Measurements from ENCODE around the gene CRIP3.
"Not testable (repeated sequence)": the region's sequence is repeated elsewhere in the genome, so short reads cannot be mapped to it uniquely, and the experiment has no call there.

Gene CRIP3

DNA sequence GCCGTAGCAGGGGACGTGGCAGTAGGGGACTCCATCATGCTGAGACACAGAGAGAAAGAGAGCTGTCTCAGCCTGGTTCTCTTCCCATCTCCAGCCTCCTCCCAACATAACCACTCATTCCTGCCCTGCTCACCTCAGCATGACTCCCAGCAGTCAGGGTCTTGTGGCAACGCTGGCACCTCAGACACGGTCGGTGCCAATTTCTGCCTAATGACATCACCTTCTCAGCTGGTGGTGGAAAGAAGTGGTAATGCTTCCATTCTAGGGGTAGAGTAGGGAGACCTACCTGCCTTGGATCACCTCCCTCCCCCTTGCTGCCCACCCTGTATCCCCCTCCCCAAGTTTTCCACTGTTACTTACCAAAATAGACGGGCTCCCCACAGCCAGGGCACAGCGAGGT is 2.5 kb downstream of the CRIP3 start:
- DNase-seq (ENCODE audit: low read depth): no peak

- DNase-seq (ENCODE audit: low read depth): no peak
Observed at GRCh38 chr6:43304882-43305281, 3.7 kb downstream of the CRIP3 start.

DNA sequence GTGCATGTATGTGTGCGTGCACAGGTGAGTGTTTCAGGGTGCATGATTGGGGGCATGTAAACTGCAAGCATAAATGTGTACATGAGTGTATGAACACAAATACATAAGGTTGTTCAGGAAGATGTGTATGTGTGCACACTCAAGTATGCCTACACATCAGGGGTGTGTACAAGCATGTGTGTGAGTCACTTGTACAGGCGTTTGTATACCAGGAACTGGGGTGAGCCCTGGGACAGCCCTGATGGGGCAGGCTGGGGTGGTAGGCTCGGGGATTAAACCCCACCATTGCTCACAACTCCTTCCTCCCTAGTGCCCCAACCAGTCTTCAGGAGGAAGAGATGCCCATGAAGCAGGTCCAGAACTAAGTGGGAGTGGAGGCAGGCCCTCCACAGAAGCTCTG is 4.3 kb downstream of the CRIP3 start:
- DNase-seq (ENCODE audit: low read depth): no peak

DNA sequence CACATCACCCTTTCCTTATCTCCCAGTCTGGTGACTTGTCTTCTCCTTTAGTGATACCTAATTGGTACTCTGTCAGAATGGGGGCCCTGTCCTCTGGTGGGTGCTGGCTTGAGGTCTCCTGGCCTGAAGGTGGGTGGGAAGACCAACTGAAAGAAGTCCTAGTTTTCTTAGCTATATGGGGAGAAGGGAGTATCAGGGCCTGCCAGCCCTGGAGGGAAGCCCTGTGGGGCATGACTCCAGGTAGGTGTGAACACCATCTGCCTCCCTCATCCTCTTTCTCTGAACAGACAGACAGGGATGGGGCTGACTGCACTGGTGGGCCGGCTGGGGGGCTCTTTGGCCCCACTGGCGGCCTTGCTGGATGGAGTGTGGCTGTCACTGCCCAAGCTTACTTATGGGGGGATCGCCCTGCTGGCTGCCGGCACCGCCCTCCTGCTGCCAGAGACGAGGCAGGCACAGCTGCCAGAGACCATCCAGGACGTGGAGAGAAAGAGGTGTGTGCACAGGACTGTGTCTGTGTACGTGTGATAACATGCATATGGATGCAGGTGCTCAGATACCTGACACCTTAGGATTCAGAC is 4.8 kb downstream of the CRIP3 start:
- DNase-seq (ENCODE audit: low read depth): no peak

DNA sequence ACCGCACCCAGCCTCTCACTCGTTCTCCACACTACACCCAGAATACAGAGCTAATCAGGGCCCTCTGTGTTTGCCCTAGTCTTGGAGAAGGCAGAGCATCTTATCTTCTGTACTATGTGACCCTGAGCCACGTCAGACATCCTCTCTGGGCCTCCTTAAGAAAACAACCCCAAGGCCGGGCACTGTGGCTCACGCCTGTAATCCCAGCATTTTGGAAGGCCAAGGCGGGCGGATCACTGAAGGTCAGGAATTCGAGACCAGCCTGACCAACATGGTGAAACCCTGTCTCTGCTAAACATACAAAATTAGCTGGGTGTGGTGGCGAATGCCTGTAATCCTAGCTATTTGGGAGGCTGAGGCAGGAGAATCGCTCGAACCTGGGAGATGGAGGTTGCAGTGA is 5.6 kb downstream of the CRIP3 start:
- not testable (repeated sequence) for DNase-seq (ENCODE audit: low read depth)

- DNase-seq (ENCODE audit: low read depth): no peak
Observed at GRCh38 chr6:43302126-43302525, 6.5 kb downstream of the CRIP3 start.

- no peak for DNase-seq (ENCODE audit: low read depth)
Observed at GRCh38 chr6:43301081-43301870, 7.3 kb downstream of the CRIP3 start.

- DNase-seq (ENCODE audit: low read depth): no peak
Observed at GRCh38 chr6:43299338-43300293, 9.0 kb downstream of the CRIP3 start.

GRCh38 chr6:43298565-43299337 is 9.9 kb downstream of the CRIP3 start:
- no peak for DNase-seq (ENCODE audit: low read depth)

DNA sequence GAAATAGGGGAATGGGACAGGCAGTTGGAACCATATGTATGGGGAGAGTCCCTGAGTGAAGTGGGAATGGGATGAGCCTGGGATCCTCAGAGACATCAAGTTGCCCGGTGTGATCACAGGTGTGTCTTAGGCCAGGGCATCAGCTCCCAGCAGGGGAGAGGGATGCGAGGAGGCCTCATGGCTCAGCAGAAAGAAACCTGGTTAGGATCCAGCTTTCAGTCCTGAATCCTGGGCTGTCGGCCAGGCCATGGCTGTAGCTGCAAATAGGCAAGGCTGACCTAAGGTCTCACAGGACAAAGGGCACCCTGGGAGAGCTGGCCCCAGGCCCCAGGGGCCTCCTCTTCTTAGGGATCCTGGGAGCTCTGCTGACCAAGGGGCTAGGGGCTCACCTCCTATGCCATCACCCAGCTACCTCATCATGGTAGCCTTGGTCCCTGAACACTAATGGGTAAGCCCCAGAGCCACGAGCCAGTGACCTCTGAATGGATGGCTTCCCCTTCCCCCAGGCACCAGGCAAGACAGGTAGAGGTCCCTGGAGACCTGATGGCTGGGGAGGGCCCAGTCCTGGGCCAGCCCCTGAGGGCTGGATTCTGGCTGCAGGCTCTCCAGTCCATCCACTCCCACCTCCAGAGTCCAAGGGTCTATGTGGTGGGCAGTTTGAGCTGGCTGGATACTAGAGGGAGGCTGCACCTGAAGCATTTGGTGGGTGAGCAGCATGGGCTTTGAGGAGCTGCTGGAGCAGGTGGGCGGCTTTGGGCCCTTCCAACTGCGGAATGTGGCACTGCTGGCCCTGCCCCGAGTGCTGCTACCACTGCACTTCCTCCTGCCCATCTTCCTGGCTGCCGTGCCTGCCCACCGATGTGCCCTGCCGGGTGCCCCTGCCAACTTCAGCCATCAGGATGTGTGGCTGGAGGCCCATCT is 10.7 kb downstream of the CRIP3 start, which contains the start of gene SLC22A7:
SLC22A7 (plus strand) TSS at position 617 of the 921 bp plus-strand sequence; CDS start at position 716, 99 bp downstream.
- DNase-seq (ENCODE audit: low read depth): no peak

DNA sequence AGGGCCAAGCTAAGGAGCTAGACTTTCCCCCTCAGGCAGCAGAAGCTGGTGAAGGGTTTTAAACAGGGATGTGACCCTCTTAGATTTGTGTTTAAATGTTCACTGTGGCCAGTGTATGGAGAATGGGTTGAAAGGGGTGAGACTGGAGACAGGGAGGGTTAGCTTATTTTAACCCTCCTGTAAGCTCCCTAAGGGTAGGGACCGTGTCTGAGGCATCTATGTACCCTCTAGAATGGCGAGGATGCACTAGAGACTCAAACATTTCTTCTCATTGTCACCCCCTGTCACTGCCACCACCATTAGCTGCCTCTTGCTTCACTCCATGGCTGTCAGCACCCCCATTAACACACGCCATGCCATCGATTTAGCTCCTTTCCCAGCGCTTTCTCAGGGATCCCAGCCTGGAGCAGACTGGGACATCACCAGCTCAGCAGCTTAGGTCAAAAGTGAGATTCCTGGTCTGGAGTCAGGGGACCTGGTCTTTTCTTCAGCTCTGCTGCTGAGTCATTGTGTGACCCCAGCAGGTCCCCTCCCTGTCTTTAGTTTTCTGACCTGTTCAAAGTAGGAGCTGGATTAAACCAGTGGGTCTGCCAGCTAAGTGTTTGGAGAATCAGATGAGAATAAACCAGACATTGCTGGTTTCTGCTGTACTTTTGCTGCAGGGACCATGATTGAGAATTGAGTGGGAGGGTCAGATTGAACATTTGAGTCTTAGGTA is 11.7 kb downstream of the CRIP3 start:
- DNase-seq (ENCODE audit: low read depth): no peak

- no peak for DNase-seq (ENCODE audit: low read depth)
Observed at GRCh38 chr6:43295456-43295855, 13.2 kb downstream of the CRIP3 start.

DNA sequence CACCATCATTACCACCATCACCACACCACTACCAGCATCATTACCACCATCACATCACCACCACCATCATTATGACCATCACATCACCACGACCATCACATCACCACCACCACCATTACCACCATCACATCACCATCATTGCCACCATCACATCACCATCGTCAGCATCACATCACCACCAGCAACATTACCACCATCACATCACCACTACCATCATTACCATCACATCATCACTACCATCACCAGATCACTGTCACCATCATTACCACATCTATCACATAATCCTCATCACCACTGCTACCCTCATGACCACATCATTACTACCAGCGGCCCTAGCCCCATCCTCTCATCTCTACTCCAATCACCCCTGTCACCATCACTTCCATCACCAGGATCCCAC is 14.1 kb downstream of the CRIP3 start:
- DNase-seq (ENCODE audit: low read depth): no peak

- no peak for DNase-seq (ENCODE audit: low read depth)
Observed at GRCh38 chr6:43293698-43294097, 14.9 kb downstream of the CRIP3 start.

GRCh38 chr6:43292763-43293318 is 15.8 kb downstream of the CRIP3 start:
- no peak for DNase-seq (ENCODE audit: low read depth)

DNA sequence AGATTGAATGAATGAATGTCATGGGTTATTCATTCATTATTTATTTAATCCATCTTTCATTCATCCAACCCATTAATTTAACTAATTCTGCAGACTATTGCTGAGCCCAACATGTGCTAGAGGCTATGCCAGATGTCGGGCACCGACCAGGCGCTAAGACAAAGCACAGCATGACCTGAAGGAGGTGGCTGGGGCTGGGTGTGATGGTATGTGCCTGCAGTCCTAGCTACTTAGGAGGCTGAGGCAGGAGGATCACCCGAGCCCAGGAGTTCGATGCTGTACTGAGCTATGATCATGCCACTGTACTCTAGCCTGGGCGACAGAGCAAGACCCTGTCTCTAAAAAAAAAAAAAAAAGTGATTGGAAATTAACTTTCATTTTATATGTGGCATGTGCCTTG is 16.3 kb downstream of the CRIP3 start:
- no peak for DNase-seq (ENCODE audit: low read depth)

- DNase-seq (ENCODE audit: low read depth): no peak
Observed at GRCh38 chr6:43291708-43292107, 16.9 kb downstream of the CRIP3 start.

DNA sequence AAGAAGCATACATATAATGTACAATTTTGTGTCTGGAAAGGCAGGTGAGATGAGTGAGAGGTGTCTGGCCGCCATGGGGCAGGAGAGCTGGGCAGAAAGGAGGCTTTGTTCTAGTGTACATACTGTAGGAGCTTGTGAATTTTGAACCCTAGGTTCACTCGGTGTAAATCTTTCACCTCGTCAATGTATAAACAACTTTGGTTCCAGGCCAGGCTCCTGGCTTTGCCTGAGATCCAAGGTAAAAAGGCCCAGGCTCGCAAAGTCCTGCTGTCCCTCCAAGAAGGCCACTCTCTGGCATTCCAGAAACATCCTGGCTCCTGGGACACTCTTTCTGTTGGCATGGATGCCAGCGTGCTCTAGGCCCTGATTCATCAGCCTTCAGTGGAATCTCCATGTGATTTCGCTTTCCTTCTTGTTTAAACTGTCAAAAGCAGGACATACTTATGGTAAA is 17.7 kb downstream of the CRIP3 start:
- no peak for DNase-seq (ENCODE audit: low read depth)

DNA sequence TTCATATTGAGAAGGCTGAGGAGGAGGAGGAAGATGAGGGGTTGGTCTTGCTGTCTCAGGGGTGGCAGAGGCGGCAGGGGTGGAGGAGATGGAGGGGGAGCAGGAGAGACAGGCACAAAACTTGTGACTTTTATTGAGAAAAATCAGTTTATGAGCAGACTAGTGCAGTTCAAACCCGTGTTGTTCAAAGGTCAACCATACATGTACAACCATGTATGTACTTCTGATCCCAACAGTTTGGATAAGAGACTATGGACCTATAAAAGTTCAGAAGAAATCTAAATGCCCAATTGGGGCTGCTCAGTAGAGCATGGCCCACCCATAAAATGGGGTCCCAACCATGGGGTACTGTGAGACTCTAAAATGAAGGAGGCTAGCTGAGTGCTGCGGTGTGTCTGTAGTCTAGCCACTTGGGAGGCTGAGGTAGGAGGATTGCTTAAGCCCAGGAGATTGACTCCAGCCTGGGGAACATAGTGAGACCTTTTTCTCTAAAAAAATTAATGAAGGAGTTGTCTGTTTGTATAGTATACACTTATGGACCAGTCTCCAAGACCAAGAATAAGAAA is 18.2 kb downstream of the CRIP3 start:
- no peak for DNase-seq (ENCODE audit: low read depth)
